ENCODE measurements around the gene FIGLA.

The FIGLA gene

DNA sequence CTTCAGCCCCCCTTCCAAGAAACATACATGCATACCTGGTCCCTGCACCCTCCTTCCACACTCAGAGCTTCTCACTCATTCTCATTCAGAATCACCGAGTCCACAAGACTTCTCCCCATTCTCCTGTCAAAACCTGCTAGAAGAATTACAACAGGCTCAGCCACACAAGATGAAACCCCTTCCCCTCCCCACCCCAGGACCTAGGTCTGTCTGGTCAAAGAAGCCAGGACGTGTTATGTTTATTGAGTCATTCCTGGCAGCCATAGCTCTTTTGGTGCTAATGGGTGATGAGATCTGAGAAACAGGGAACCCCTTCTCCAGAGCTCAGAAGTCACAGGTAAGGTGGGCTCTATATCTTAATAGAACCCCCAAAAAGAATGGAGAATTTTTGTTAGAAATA lies 21.0 kb downstream of the FIGLA start:
- no peak for DNase-seq

DNA sequence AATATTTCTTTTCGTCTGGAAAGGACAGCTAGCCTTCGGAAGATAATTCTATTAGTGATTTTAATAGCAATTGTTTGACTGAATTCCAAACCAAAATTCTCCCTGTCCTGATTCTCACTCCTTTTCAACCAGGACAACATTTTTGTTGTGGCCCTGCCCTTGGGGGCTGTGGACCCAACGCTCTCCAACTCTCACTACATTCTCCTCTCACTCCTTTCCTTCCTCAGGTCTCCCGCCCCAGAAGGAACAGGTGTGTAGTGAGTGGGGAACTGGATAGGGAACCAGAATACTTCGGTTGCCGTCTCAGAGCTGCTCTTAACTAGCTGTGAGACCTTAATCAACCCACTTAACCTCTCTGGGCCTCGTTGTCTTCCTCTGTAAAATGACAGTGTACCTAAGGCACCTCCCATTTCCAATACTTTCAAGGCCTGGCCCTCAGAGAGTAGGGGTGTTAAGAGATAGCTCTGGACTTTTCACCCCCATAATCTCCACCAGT lies 21.8 kb downstream of the FIGLA start:
- no peak for DNase-seq

DNA sequence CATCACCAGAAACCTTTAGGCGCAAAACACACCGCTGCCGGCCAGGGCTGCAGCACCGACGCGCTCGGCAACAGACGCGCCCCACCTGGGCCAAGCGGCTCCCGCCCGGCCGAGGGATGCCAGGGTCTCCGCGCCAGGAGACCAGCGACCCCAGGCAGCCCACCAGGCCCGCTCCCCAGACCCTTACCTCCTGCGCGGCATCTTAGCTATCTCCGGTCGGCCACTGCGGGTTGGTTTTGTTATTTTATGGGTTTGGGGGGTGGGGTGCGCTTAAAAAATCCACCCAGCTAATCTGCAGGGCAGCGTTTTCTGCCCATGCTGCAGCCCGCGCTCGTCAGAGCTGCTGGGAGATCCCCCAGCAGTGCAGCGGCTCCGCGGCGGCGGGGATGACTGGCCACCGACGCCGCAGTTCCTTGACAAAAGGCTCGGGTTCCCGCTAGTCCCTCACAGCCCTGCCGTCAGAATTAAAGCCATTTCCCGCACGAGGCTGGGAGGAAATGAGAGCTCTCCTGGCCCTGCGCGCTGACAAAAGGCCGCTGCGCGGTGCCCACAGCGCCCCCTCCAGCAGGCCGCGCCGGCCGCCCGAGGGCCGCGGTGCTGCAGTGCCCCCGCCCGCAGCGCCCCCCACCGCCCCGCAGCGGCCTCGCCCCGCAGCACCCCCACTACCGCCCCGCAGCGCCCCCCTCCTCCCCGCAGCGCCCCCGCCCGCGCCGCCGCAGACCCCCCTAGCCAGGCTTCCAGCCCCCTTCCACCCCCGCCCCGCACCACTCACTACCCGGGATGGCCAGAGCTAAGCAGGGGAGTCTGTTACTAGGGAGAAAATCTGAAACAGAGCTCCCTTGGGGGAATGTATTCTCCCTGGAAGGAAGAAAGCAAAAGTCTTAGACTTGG lies 22.5 kb downstream of the FIGLA start, which contains the start of gene ADD2:
Gene ADD2, minus strand, starts transcription at position 502 of the 891 bp plus-strand sequence. CDS start 61,792 bp downstream, outside the sequence.
- DNase-seq, result no peak

DNA sequence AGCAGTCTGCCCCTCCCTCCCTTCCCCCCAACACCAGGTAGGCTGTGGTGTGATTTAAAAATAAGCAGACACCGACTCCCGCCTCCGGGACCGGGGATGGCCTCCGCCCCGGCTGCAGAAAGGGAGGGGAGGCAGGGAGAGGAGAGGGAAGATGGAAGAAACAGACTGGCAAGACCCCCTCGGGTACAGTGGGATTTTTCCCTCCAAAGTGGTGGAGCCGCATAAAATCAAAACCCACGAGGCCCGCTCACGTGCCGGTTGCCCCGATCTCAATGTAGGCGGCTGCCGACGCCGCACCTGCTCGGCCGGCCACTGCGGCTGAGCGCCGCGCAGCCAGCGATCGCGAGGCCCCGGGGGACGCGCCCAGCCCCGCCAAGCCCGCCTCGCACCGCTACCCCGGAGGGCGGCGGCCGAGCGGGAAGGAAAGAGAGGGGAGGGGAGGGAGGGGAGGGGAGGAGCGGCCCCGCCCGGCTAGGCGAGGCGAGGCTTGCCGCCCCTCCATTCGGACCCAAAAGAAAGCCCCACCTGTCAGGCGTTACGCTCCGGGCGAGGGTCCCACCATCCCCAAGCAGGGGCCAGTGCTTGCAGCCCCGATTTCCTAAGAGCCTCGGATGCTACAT lies 23.3 kb downstream of the FIGLA start:
- no peak for DNase-seq

DNA sequence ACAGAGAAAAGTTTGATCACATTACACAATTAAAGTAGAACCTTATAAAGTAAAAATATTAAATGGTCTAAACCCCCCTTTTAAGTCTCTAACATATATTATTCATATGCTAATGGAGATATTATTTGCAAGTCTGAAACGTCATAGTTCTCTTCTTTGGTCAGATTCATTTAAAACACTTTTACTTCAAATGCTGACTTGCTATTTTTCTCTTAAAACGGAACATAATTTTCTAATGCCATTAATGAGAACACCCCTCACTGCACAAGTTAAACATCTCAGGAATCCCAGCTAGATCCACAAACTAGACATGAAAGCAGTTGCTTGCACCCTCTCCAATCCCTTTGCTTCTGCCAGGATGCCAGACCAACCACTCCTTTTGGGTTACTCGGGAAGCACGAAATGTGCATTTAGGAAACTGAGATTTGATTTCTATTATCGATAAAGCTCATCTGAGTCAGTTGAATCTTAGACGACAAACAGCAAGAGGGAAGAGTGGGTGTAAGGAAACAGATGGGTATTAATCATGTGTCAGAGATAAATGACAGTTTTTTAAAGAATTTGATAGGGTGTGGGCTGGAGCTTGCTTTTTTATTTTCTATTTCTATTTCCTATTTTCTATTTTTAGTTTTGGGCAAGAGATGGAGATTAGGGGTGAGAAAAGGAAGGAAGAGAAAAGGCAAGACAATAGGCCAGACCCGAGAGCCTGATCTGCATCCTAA lies 23.9 kb downstream of the FIGLA start:
- DNase-seq, result no peak

DNA sequence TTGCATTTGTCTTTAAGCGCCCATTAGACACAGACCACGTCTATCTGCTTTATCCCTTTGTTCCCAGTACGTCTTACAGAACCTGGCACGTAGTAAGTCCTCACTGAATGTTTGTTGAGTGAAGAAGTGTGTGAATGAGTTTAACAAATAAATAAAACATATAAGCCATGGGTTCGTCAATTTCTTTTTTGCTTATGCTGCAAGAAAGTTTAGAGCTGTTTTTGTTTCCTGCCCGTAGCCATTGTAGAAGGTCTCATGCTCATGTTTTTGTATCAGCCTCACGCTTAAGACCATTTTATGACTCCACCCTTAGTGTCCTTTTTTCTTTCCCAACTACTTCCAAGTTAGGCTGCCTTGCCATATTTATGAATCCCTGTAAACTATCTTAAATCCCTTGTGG lies 24.9 kb downstream of the FIGLA start:
- DNase-seq, result no peak

DNA sequence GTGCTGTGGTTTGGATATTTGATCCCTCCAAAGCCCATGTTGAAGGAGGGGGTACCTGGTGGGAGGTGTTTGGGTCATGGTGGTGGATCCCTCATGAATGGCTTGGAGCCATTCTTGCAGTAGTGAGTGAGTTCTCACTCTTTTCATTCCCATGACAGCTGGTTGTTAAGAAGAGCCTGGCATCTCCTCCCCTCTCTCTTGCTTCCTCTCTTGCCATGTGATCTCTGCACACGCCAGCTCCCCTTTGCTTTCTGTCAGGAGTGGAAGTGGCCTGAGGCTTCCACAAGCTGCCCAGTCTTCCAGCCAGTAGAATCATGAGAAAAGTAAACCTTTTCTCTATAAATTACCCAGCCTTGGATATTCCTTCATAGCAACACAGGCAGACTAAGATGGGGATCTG lies 31.0 kb downstream of the FIGLA start:
- no peak for DNase-seq

DNA sequence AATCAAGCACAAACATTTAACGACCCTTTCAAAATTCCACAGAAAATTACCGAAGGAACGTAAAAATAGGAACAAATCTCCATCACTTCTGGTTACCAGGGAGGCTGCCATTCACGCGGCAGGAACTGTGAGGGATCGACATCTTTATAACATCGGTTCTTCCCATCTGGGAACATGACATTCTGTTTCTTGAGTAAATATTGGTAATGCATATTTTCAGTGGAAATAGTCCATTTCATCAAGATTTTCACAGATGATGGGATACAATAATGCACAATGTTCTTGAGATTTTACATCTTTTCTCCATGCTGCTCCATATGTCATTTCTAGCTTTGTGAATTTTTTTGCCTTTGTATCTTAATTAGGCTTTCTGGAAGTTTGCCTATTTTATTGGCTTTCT lies 32.5 kb downstream of the FIGLA start:
- DNase-seq, result no peak

DNA sequence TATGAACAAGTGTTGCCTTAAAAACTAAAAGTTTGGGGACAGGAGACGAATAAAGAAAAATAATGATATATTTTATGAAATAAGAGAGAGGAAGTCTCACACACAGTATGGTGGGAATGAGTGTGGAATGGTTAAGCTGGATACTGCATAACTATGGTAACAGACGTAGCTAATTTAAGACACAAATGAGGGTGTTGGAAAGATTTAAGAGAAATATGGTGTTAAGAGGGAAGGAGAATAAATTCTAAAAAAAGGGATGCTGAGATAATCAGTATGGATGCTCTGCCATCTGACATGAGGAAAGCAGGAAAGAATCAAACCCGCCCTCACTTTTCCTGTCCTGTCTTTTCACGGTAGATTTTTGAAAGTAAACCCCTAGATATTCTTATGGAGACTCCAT lies 33.1 kb downstream of the FIGLA start:
- DNase-seq, result no peak

DNA sequence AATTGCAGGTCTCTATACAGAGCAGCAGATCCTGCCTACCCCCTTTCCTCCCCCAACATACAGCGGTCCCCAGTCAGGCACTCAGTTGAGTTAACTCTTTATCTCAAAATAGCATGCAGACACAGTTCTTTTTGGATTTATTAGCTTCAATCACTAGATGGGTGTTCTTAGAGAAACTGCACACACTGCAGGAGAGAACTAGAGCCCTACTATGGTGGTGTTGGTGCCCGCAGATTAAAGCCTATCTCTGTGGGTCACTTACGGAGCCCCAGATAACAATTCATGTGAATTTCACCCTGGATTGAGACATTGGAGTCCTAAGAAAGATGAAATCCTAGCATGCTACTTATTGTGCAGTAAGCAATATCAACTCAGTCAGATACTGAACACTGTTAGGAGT lies 34.3 kb downstream of the FIGLA start:
- no peak for DNase-seq

DNA sequence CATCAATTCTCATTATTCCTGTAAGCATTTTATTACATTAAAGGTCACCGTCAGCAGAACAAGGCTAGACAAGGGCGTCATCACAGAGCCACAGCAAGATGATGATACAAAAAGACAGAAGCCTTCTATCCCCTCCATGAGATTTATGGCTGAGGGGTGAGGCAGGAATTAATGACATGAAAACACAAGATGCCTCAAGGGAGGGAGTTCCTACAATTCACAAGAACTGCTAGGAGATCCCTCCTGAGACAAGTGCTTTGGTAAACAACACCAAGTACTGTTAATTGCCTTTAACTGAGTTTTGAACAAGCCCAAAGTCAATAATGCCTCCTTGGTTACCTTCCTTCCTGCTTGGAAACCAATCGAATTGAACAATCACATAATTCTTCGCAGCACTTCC lies 36.5 kb downstream of the FIGLA start:
- no peak for DNase-seq

DNA sequence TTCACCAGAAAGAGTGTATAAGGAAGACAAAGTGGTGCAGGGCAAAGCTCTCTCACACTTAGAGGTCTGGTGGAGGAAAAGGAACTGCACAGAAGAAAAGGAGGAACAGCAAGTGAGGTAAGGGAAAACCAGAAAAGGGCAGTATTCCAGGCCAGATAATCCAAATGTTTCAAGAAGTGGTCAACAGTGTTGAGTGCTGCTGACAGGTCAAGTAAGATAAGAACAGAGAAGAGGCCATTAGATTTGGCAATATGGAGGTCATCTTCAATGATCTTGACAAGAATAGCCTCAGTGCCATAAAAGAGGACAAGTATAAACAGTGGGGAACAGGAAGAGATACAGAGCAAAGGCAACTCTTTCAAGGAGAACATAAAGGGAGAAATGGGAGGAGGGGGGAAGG lies 37.4 kb downstream of the FIGLA start:
- no peak for DNase-seq

DNA sequence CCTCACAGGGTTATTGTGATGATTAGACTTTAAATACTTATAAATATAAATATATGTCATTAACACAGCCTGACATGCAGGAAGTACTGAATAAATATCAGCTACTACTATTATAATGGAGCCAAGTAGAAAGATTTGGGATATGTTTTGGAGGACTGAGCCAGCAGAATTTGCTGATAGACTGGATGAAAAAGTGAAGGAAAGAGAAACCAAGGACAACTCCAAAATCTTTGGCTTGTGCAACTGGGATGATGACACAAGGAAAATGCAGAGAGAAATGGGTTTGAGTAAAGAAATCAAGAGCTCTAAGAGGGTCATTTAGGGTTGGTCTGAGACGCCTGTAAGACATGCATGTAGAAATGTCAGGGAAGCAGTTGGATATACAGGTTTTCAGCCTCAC lies 38.0 kb downstream of the FIGLA start:
- no peak for DNase-seq

DNA sequence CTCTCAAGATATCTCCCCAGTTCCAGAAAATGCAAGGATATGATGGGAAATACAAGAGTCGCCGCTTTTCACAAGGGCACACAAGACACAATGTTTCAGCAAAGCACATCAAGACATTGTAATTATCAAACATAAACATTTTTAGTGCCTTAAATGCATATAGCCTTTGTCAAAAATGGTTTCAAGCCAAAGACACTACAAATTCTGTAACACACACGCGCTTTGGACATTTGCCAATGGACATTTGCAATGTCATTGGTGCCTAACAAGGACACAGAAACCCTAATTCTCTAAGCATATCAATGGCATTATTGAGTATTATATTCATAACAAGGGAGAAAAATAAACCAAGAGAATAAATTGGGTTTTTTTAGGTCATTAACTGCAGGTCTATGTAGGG lies 38.6 kb downstream of the FIGLA start:
- no peak for DNase-seq

DNA sequence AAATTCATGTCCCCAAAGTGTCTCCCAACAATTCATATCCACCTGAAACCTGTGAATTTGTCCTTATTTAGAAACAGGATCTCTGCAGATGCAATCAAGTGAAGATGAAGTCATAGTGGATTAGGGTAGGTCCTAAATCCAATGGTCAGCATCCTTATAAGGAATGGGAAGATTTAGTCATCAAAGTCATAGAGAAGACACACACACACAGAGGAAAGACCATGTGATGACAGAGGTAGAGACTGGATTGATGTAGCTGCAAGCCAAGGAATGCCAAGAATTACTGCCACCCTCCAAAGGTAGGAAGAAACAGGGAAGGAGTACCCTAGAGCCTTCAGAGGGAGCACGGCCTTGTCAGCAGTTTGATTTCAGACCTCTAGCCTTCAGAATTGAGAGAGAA lies 40.1 kb downstream of the FIGLA start:
- DNase-seq, result no peak

DNA sequence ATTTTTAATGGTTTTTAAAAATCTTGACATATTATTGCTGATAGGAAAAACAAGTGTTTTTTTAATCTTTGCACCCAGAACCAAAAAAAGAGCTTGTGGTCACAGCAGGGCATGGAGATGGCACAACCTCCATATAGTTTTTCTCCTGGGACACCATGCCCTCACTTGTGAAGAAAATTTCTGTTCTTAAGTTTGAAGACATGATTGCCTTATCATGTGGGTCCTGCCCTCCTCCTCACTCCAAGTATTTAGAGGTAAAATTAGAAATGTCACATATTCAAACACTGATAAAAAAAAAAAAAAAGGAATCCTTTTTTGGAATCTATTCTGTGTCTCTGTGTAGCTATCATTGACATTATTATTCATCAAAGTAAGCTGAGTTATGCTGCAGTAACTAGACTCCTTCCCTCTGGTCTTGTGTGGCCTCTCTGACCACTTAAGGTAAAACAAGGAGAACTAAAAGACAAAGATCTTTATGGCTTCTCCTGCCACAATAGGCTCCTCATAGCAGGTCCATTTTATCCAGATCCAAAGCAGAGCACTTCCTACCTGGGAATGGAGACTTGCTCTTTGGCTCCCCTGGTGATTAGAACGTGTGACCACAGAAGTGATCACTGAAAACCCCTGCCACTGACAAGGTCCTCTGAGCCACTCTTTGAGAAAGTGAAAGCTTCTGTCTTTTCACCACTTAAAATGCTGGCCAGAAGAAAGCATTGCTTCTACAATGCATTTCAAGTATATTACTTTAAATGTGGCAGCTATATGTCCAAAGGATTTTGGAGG lies 42.2 kb downstream of the FIGLA start:
- no peak for DNase-seq

DNA sequence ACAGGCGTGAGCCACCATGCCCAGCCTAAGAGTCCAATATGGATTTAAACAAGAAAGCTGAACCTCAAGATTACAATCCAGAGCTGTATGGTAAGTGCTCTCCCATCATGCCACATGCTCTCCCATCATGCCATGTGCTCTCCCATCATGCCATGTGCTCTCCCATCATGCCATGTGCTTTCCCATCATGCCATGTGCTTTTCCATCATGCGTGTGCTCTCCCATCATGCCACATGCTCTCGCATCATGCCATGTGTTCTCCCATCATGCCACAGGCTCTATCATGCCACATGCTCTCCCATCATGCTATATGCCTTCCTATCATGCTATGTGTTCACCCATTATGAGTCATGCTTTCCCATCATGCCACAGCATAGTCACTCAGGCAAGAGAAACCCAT lies 43.2 kb downstream of the FIGLA start:
- DNase-seq, result no peak

DNA sequence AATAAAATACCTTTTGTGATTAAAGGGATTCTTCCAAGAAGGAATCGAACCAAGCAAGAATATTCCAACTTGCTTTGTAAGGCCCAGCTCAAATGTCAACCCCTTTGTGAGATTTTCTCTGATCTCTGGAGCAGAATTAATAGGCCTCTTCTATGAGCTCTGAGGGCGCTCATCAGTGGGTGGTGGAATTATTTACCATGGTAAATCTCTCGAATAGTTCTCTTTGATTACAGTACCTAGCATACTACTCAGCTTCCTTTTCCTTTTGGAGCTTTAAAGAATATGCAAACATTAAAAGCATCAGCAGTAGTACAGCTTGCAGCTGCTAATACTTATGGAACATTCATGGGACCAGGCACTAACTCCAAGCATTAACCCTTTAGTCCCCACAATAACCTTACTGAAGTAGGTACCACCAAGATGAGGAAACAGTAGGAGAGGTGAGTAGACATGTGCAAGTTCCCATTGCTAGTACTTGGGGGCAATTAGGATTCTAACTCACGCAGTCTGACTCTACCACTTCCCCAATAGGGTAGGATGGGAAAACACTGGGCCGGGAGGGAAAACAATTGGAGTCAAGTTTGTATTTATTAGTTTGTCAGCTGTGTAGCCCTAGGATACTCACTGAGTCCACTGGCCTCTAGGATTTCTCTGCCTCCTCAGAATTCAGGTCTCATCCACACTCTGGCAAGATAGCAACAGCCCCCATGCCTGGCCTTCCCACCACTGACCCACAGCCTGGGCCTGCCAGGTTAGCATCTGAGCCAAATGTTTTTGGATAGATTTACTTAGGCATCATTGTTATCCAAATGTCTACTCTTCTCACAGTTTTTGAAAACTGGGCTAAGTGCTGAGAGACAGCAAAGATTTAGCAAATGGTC lies 44.1 kb downstream of the FIGLA start:
- no peak for DNase-seq

DNA sequence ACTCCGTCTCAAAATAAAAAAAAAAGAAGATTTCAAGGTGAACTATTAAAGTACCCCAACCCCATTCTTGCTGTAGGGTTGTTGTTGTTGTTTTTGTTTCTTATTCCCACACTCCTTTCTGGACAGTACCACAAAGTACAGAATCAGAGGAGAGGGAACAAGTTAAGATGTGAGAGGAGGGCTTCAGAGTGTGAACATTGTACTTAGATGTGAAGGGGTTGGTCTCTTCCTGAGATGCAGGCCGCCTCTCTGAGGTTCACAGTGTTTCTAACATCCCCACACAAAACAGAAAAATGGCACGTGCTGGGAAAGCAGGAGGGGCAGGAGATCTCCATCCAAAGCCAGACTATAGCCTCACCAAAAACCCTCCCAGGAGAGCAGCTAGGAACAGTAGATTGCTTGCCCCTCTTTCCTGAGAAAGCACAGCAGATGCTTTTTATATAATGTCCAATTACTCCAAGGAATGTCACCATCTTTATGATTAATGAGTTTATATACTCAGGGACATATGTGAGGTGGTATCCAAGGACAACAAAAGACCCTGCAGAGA lies 45.1 kb downstream of the FIGLA start:
- no peak for DNase-seq

DNA sequence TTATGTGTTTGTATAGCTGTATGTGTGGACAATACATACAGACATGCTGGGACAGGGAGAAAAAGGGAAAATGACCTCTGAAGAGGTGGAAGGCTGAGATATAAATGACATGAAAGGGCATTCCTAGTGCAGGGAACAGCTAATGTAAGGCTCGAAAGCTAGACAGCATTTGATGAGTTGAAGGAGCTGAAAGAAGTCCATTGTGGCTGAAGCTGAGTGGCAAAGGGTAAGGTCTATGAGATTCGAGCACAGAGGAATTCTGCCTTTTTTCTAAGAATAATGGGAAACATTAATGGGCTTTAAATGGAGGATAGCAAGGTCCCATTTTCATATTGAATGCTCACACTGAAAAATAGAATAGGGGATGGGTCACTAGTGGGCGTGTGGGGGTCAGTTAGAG lies 46.0 kb downstream of the FIGLA start:
- no peak for DNase-seq

DNA sequence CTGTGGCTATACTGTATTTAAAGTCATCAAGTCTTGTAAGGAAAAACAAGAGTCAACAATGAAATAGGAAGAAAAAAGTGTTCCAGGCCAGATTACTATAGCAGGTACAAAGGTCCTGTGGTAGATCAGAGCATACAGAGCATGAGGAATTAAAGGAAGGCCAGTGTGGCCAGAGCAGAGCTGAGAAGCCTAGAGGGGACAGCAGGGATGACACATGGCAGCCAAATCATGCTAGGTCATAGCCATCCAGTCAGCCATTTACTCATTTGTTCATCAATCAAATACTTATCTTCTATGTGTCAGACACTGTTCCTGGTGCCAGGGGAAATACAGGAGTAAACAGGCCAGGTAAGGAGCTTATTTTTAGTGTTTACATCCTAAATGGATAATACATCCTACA lies 46.8 kb downstream of the FIGLA start:
- no peak for DNase-seq

DNA sequence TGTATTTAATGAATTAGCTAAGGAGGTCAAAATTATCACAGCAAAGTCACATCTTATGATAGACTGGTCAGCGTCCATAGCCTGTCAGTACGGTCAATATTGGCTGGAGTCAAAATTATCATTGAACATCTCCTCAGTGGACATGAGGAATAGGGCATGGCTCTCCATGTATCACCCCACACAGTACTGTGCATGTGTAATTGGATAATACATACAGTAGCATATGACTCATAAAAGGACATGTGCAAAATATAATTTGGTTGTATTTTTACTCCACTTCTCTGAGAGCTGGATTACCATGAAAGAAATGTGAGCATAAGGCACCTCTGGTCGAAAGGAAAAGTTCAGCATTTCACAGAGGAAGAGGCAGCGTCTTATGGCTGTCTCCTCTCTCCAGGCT lies 47.4 kb downstream of the FIGLA start:
- no peak for DNase-seq

Data from AML-193 (cell line).